WTC11 (cell line): ENCODE data around the gene TTLL11.

Source experiments
- CTCF ChIP-seq: fragments of 200-600 bp; IDR thresholded peaks from 2 replicates; pipeline ENCODE4 v1.8.0; 2022; ENCODE audit warnings: antibody characterized with exemption
- E2F1 ChIP-seq: sonication (generic); formaldehyde crosslinking; IDR thresholded peaks from 2 replicates; pipeline ENCODE4 v1.8.0; 2022; ENCODE audit warnings: mild to moderate bottlenecking, missing genetic modification reagents
- HMGXB4 ChIP-seq: sonication (generic); formaldehyde crosslinking; IDR thresholded peaks from 2 replicates; pipeline ENCODE4 v1.8.1; 2023; ENCODE audit warnings: mild to moderate bottlenecking, moderate library complexity, missing genetic modification reagents
- JUN ChIP-seq: sonication (generic); formaldehyde crosslinking; IDR thresholded peaks from 2 replicates; pipeline ENCODE4 v1.8.0; 2023; ENCODE audit warnings: mild to moderate bottlenecking, missing genetic modification reagents
- NR2C2 ChIP-seq: sonication (generic); formaldehyde crosslinking; IDR thresholded peaks from 2 replicates; pipeline ENCODE4 v1.8.0; 2022; ENCODE audit warnings: mild to moderate bottlenecking, missing genetic modification reagents
- PRDM15 ChIP-seq: sonication (generic); formaldehyde crosslinking; IDR thresholded peaks from 2 replicates; pipeline ENCODE4 v1.8.0; 2022; ENCODE audit warnings: missing genetic modification reagents
- TEAD4 ChIP-seq: sonication (generic); formaldehyde crosslinking; IDR thresholded peaks from 2 replicates; pipeline ENCODE4 v1.8.0; 2022; ENCODE audit warnings: mild to moderate bottlenecking, missing genetic modification reagents
- USF2 ChIP-seq: sonication (generic); formaldehyde crosslinking; IDR thresholded peaks from 2 replicates; pipeline ENCODE4 v1.8.1; 2023; ENCODE audit warnings: mild to moderate bottlenecking, missing genetic modification reagents, moderate library complexity
- ZNF532 ChIP-seq: fragments of 250-450 bp; sonication (Bioruptor Pico); IDR thresholded peaks from 2 replicates; pipeline ENCODE4 v1.9.0; 2021; ENCODE audit warnings: mild to moderate bottlenecking, borderline replicate concordance

GRCh38 chr9:121874524-121874923 is 218.6 kb downstream of the TTLL11 start:
- no peak for TF ChIP-seq ZNF532 (CRISPR knock-in tag)
- TF ChIP-seq CTCF, result no peak
- no peak for TF ChIP-seq USF2 (CRISPR knock-in tag)
- TF ChIP-seq PRDM15, result no peak
- no peak for TF ChIP-seq E2F1 (CRISPR knock-in tag)
- TF ChIP-seq NR2C2, result no peak
- TF ChIP-seq TEAD4 (CRISPR knock-in tag), result no peak
- no peak for TF ChIP-seq HMGXB4 (CRISPR knock-in tag)
- TF ChIP-seq JUN (CRISPR knock-in tag), result no peak
